Hepatocyte (in vitro differentiated cells): Measurements from ENCODE around the gene DYRK2. TPM values are rescaled to one million over a fixed set of nuclear protein-coding genes. Genes with fewer than 3 reads are reported as not detected.

Experiments used
- DNase-seq: peaks from one replicate; pipeline ENCODE4 v3.0.0-alpha.2; 2016; ENCODE audit warnings: low spot score
- H2AFZ ChIP-seq: fragments of 200-600 bp; sonication (generic); 2 replicates; pipeline ENCODE4 v1.6.0; 2016; ENCODE audit warnings: antibody characterized with exemption, mild to moderate bottlenecking
- H3K27ac ChIP-seq: fragments of 200-600 bp; sonication (generic); 2 replicates; pipeline ENCODE4 v1.5.1; 2016; ENCODE audit warnings: mild to moderate bottlenecking
- H3K27me3 ChIP-seq: fragments of 200-600 bp; sonication (generic); 2 replicates; pipeline ENCODE4 v1.6.1; 2016
- H3K36me3 ChIP-seq: fragments of 200-600 bp; sonication (generic); replicated peaks from 2 replicates; pipeline ENCODE4 v1.5.1; 2016; ENCODE audit warnings: low read depth; ENCODE audit not compliant: insufficient read depth
- H3K4me1 ChIP-seq: fragments of 200-600 bp; sonication (generic); 2 replicates; pipeline ENCODE4 v1.5.1; 2016; ENCODE audit warnings: mild to moderate bottlenecking, moderate library complexity; ENCODE audit not compliant: insufficient read depth
- H3K4me2 ChIP-seq: fragments of 200-600 bp; sonication (generic); 2 replicates; pipeline ENCODE4 v1.6.0; 2016
- H3K4me3 ChIP-seq: fragments of 200-600 bp; sonication (generic); 2 replicates; pipeline ENCODE4 v1.5.1; 2016; ENCODE audit warnings: mild to moderate bottlenecking
- H3K79me2 ChIP-seq: fragments of 200-600 bp; sonication (generic); 2 replicates; pipeline ENCODE4 v1.6.0; 2017; ENCODE audit warnings: mild to moderate bottlenecking
- H3K9me2 ChIP-seq: fragments of 200-600 bp; sonication (generic); replicated peaks from 2 replicates; pipeline ENCODE4 v1.6.0; 2017; ENCODE audit warnings: mild to moderate bottlenecking; ENCODE audit not compliant: insufficient read depth
- H3K9me3 ChIP-seq: fragments of 200-600 bp; sonication (generic); 2 replicates; pipeline ENCODE4 v1.5.1; 2016; ENCODE audit warnings: low read depth, mild to moderate bottlenecking
- H4K20me1 ChIP-seq: fragments of 200-600 bp; sonication (generic); 2 replicates; pipeline ENCODE4 v1.6.0; 2016; ENCODE audit warnings: mild to moderate bottlenecking; ENCODE audit not compliant: insufficient read depth, poor library complexity, severe bottlenecking
- CTCF ChIP-seq: fragments of 200-600 bp; sonication (generic); IDR thresholded peaks from 2 replicates; pipeline ENCODE4 v1.5.1; 2016; ENCODE audit warnings: antibody characterized with exemption, mild to moderate bottlenecking; ENCODE audit not compliant: poor library complexity
- EZH2 ChIP-seq: fragments of 200-600 bp; sonication (generic); IDR thresholded peaks from 2 replicates; pipeline ENCODE4 v1.6.1; 2016; ENCODE audit warnings: antibody characterized with exemption, mild to moderate bottlenecking, borderline replicate concordance
- EZH2phosphoT487 ChIP-seq: fragments of 200-600 bp; sonication (generic); IDR thresholded peaks from one replicate; pipeline ENCODE4 v1.6.1; 2018; ENCODE audit warnings: antibody characterized with exemption, mild to moderate bottlenecking, low read depth, moderate library complexity; ENCODE audit not compliant: unreplicated experiment, severe bottlenecking
- WGBS: methylation state at CpG from one replicate; pipeline ENCODE4 v1.1.6; 2016; ENCODE audit warnings: low lambda C conversion rate; ENCODE audit errors: missing lambda C conversion rate; 5-methylcytosine and 5-hydroxymethylcytosine counted together
- polyA plus RNA-seq: library from polyadenylated mRNA; unstranded; fragments of >200 nt; fragmentation: Nextera tagmentation; extraction: Ambion mirVana; gene quantifications from 2 replicates; pipeline ENCODE4 v1.2.1, GENCODE V29; 2016
- total RNA-seq: library from RNA; depleted of rRNA; stranded (reverse); fragments of >200 nt; gene quantifications from 2 replicates; pipeline ENCODE4 v1.2.3, GENCODE V29; 2014

The DYRK2 gene
- total and polyA plus RNA-seq, 2 experiments from 2014 or later, result 18.4 to 39.2 TPM

GRCh38 chr12:67640863-67641262 lies 7.7 kb upstream of the DYRK2 start:
- Histone ChIP-seq H3K79me2 (no peaks in the 10 kb centered on the region), H3K4me3 (no peak overlapping the region), H2AFZ (no peak overlapping the region), H3K27ac (no peak overlapping the region), H3K27me3 (no peaks in the 10 kb centered on the region), H3K9me3 (no peaks in the 10 kb centered on the region), H3K4me1 (no peaks in the 10 kb centered on the region), H3K9me2 (no peaks in the 10 kb centered on the region), H3K4me2 (no peak overlapping the region), H4K20me1 (no peaks in the 10 kb centered on the region), H3K36me3 (no peaks in the 10 kb centered on the region)
- TF ChIP-seq EZH2phosphoT487 (no peak), EZH2 (no peak), CTCF (no peak)
- 89% methylated on average over 2 of the region's 2 CpGs for WGBS
- DNase-seq, result peak; percentile 28

- no peaks in the 10 kb centered on the region for H4K20me1 ChIP-seq
- no peak for DNase-seq
- H3K27me3 ChIP-seq, result no peaks in the 10 kb centered on the region
Measured at GRCh38 chr12:67645126-67645525, 3.4 kb upstream of the DYRK2 start.

GRCh38 chr12:67645601-67646000 lies 2.9 kb upstream of the DYRK2 start:
- Histone ChIP-seq H3K36me3 (no peaks in the 10 kb centered on the region), H3K27ac (peak overlapping the region; percentile 54), H3K9me3 (no peaks in the 10 kb centered on the region), H3K4me2 (no peak overlapping the region), H2AFZ (no peak overlapping the region), H3K4me1 (no peaks in the 10 kb centered on the region), H4K20me1 (peaks cover 4% of the 10 kb centered on the region), H3K9me2 (no peaks in the 10 kb centered on the region), H3K79me2 (peaks cover 14% of the 10 kb centered on the region), H3K4me3 (no peak overlapping the region), H3K27me3 (no peaks in the 10 kb centered on the region)
- no peak for TF ChIP-seq EZH2
- TF ChIP-seq EZH2phosphoT487, result no peak
- TF ChIP-seq CTCF, result no peak
- peak; percentile 15 for DNase-seq

More at GRCh38 chr12:67645126-67645525, 3.4 kb upstream of the DYRK2 start:
- Histone ChIP-seq H3K4me2 (no peak overlapping the region), H3K27ac (peak overlapping the region; percentile 23), H3K9me2 (no peaks in the 10 kb centered on the region), H3K9me3 (no peaks in the 10 kb centered on the region), H3K4me3 (no peak overlapping the region), H3K79me2 (peaks cover 10% of the 10 kb centered on the region), H3K4me1 (no peaks in the 10 kb centered on the region), H3K36me3 (no peaks in the 10 kb centered on the region), H2AFZ (no peak overlapping the region)
- TF ChIP-seq CTCF (no peak), EZH2phosphoT487 (no peak), EZH2 (no peak)
- 94% methylated on average over 7 of the region's 7 CpGs for WGBS

GRCh38 chr12:67646775-67647174 lies 1.8 kb upstream of the DYRK2 start:
- Histone ChIP-seq H3K79me2 (peaks cover 26% of the 10 kb centered on the region), H3K27ac (peak overlapping the region; percentile 98), H3K36me3 (no peaks in the 10 kb centered on the region), H3K4me3 (no peak overlapping the region), H3K4me2 (no peak overlapping the region), H3K9me3 (no peaks in the 10 kb centered on the region), H4K20me1 (peaks cover 15% of the 10 kb centered on the region), H2AFZ (no peak overlapping the region), H3K27me3 (no peaks in the 10 kb centered on the region), H3K9me2 (no peaks in the 10 kb centered on the region), H3K4me1 (peaks cover 4% of the 10 kb centered on the region)
- DNase-seq, result no peak
- TF ChIP-seq CTCF (no peak), EZH2phosphoT487 (no peak), EZH2 (no peak)
- 91% methylated on average over 4 of the region's 4 CpGs for WGBS
